IMR-90 (cell line): ENCODE data around the gene ASB7. TPM values are rescaled to one million over a fixed set of nuclear protein-coding genes. Genes with fewer than 3 reads are reported as not detected.

ENCODE experiments used
- ATAC-seq: fragments of 200-7000 bp; cut with Tn5 transposase; 2 replicates; pipeline ENCODE4 v1.9.1; 2020; ENCODE audit warnings: low read depth, mild to moderate bottlenecking, moderate library complexity
- BruUV-seq: library from RNA; stranded (reverse); fragments of 400-500 nt; replicated peaks from 2 replicates; lab custom pipeline; 2021; lab: Mats Ljungman, UMichigan
- CTCF ChIA-PET: fragments of 300-600 bp; formaldehyde crosslinking; extraction: SDS; loops from one replicate; lab custom pipeline; 2021; ENCODE audit warnings: antibody characterized with exemption; lab: Yijun Ruan, JAX
- POLR2A ChIA-PET: fragments of 300-600 bp; sonication (Branson Sonifier 250); formaldehyde crosslinking; loops from one replicate; lab custom pipeline; 2022; ENCODE audit warnings: antibody characterized with exemption; ENCODE audit not compliant: unreplicated experiment; lab: Charles Lee
- DNase-seq: peaks from one replicate; pipeline ENCODE4 v3.0.0; 2013
- H2AFZ ChIP-seq: replicated peaks from 2 replicates; pipeline ENCODE3; 2013; ENCODE audit warnings: low read length, mild to moderate bottlenecking; ENCODE audit not compliant: poor library complexity
- H2AK5ac ChIP-seq: 2 replicates; pipeline ENCODE4 v1.6.1; 2013; ENCODE audit warnings: low read depth, low read length, inconsistent platforms
- H2AK9ac ChIP-seq: replicated peaks from 2 replicates; pipeline ENCODE3; 2013; ENCODE audit warnings: mild to moderate bottlenecking, low read depth, low read length, moderate library complexity; ENCODE audit not compliant: poor library complexity
- H2BK120ac ChIP-seq: 2 replicates; pipeline ENCODE4 v1.6.1; 2013; ENCODE audit warnings: low read depth, low read length, inconsistent platforms
- H2BK15ac ChIP-seq: 3 replicates; pipeline ENCODE4 v1.6.1; 2013; ENCODE audit warnings: low read depth, low read length, inconsistent platforms
- H2BK20ac ChIP-seq: 2 replicates; pipeline ENCODE4 v1.6.1; 2013; ENCODE audit warnings: low read depth, mild to moderate bottlenecking, inconsistent platforms, low read length, moderate library complexity
- H2BK5ac ChIP-seq: 2 replicates; pipeline ENCODE4 v1.6.1; 2013; ENCODE audit warnings: mild to moderate bottlenecking, low read depth, low read length, inconsistent platforms; ENCODE audit not compliant: poor library complexity, severe bottlenecking
- H3K14ac ChIP-seq: replicated peaks from 2 replicates; pipeline ENCODE4 v1.6.1; 2013; ENCODE audit warnings: low read depth, low read length, inconsistent platforms
- H3K18ac ChIP-seq: 2 replicates; pipeline ENCODE4 v1.6.1; 2013; ENCODE audit warnings: low read depth, low read length, control low read depth
- H3K23ac ChIP-seq: 2 replicates; pipeline ENCODE4 v1.6.1; 2013; ENCODE audit warnings: low read depth, low read length, inconsistent platforms
- H3K27ac ChIP-seq: 2 replicates; pipeline ENCODE4 v1.5.1; 2013; ENCODE audit warnings: mild to moderate bottlenecking, control low read depth, low read length; ENCODE audit not compliant: insufficient read depth
- H3K27me3 ChIP-seq: 2 replicates; pipeline ENCODE4 v1.6.1; 2013; ENCODE audit warnings: low read length; ENCODE audit not compliant: control insufficient read depth, insufficient read depth
- H3K36me3 ChIP-seq: 2 replicates; pipeline ENCODE4 v1.6.1; 2013; ENCODE audit warnings: low read length, mixed read lengths; ENCODE audit not compliant: control insufficient read depth, insufficient read depth
- H3K4ac ChIP-seq: 2 replicates; pipeline ENCODE4 v1.6.1; 2013; ENCODE audit warnings: low read depth, low read length, inconsistent platforms
- H3K4me1 ChIP-seq: 2 replicates; pipeline ENCODE4 v1.6.1; 2013; ENCODE audit warnings: low read length, mixed read lengths; ENCODE audit not compliant: control insufficient read depth, insufficient read depth
- H3K4me2 ChIP-seq: 2 replicates; pipeline ENCODE4 v1.6.1; 2013; ENCODE audit warnings: low read depth, mild to moderate bottlenecking, control low read depth, low read length, moderate library complexity
- H3K4me3 ChIP-seq: 2 replicates; pipeline ENCODE4 v1.5.1; 2013; ENCODE audit warnings: low read depth, mild to moderate bottlenecking, control low read depth, low read length, moderate library complexity; ENCODE audit not compliant: insufficient read depth
- H3K56ac ChIP-seq: 2 replicates; pipeline ENCODE4 v1.6.1; 2013; ENCODE audit warnings: low read length, inconsistent platforms; ENCODE audit not compliant: insufficient read depth; ENCODE audit errors: extremely low read depth
- H3K79me1 ChIP-seq, 2 experiments: 2 replicates each; pipeline ENCODE4 v1.6.1; 2013; ENCODE audit warnings: low read length in 2 of 2, inconsistent platforms in 1 of 2, low read depth in 1 of 2
- H3K9ac ChIP-seq: 2 replicates; pipeline ENCODE4 v1.6.1; 2013; ENCODE audit warnings: low read depth, low read length, control low read depth
- H3K9me1 ChIP-seq: 2 replicates; pipeline ENCODE4 v1.6.1; 2013; ENCODE audit warnings: low read length, inconsistent platforms; ENCODE audit not compliant: insufficient read depth
- H3K9me3 ChIP-seq: 2 replicates; pipeline ENCODE4 v1.6.1; 2013; ENCODE audit warnings: low read length; ENCODE audit not compliant: control insufficient read depth, insufficient read depth
- H4K20me1 ChIP-seq: 2 replicates; pipeline ENCODE4 v1.6.1; 2013; ENCODE audit warnings: low read length, inconsistent platforms; ENCODE audit not compliant: insufficient read depth
- H4K5ac ChIP-seq: 2 replicates; pipeline ENCODE4 v1.6.1; 2013; ENCODE audit warnings: mild to moderate bottlenecking, low read depth, low read length, control low read depth
- H4K8ac ChIP-seq, 2 experiments: 2 replicates each; pipeline ENCODE4 v1.6.1; 2013; ENCODE audit warnings: low read depth in 2 of 2, low read length in 2 of 2, control low read depth in 1 of 2, inconsistent platforms in 1 of 2
- H4K91ac ChIP-seq: 2 replicates; pipeline ENCODE4 v1.6.1; 2013; ENCODE audit warnings: low read depth, low read length, inconsistent platforms; ENCODE audit not compliant: insufficient read depth
- FOS ChIP-seq: fragments of 150-350 bp; IDR thresholded peaks from 2 replicates; pipeline ENCODE4 v1.6.1; 2016; ENCODE audit warnings: low read depth, low read length
- RAD21 ChIP-seq: IDR thresholded peaks from 2 replicates; pipeline ENCODE4 v1.6.1; 2012; ENCODE audit warnings: low read length, improper control_type of control experiment
- WGBS, 2 experiments: methylation state at CpG; one replicate each; pipeline versions ENCODE4 v1.1.5 to v1.1.7; 2013; ENCODE audit warnings: missing lambda C conversion rate in 2 of 2; ENCODE audit not compliant: insufficient read length in 1 of 2; ENCODE audit errors: extremely low coverage in 2 of 2; 5-methylcytosine and 5-hydroxymethylcytosine counted together
- dilution Hi-C: fragments of 300-500 bp; cut with HindIII; formaldehyde crosslinking; loops from one replicate; pipeline ENCODE4 v1.14.3; 2018; ENCODE audit warnings: low sequenced_read_pairs; ENCODE audit not compliant: unreplicated experiment
- in situ Hi-C: fragments of 300-500 bp; cut with MboI; formaldehyde crosslinking; loops from 3 replicates; pipeline ENCODE4 v1.14.3; 2019; ENCODE audit warnings: low sequenced_read_pairs, inconsistent platforms, mixed read lengths
- intact Hi-C: fragments of 100-400 bp; cut with micrococcal nuclease; formaldehyde crosslinking; loops from 2 replicates; pipeline ENCODE4 v1.10.0; 2022
- polyA plus RNA-seq, 3 experiments: library from polyadenylated mRNA; depleted of rRNA; stranded (reverse); fragments of >200 nt; gene quantifications; 2 replicates each; pipeline ENCODE4 v1.2.3, GENCODE V29; 2012; ENCODE audit warnings: low replicate concordance in 1 of 3
- total RNA-seq: library from RNA; depleted of rRNA; stranded (reverse); fragments of >200 nt; gene quantifications from 2 replicates; pipeline ENCODE4 v1.2.3, GENCODE V29; 2012

The ASB7 gene
- total and polyA plus RNA-seq, 2 of the 4 experiments (the other 2 are of a cell fraction): 7.7 to 16.7 TPM

DNA sequence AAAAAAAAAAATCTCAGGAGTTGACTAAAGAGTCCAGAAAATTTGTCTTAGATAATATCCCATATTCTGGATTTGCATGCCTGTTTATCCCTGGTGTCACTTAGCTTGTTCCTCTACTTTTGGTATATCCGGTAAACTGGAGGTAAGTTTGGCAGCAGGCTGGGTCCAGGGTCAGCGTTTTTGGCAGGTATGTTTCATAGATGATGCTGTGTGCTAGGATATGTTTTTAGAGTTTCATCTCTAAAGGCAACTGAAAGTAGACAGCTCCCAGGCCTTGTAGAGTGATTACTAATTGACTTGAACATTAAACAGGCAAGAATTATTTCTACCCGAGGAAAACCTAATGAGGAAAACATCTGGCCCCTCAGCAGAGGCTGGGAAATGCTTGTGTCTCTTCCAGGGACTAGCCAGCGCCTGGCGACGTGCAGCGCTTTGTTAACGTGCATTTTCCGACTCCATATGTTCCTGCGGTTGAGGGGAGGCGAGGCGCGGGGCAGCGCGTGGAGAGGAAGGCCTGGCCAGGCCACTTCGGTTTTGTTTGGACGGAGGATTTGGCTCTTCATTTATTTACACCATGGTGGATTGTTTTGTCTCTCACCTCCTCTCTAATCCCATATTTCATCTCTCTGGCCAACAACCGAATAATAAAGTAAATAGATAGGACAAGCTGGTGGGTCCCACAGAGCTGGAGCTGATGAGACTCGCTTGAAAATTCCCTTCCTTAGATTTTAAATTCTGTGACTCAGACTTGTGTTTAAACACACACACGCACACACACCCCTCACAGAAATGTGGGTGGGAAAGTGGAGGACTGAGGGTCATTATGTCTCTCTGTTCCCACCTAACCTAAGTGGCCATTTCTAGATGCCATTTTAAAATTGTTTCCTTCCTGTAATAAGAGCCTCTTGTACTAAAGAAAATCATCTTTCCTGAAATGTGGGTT lies 65.3 kb downstream of the ASB7 start:
- ATAC-seq: peak; percentile 60
- peak overlapping the region; percentile 39 to 81 for H4K8ac ChIP-seq
- no peak overlapping the region for H3K9ac ChIP-seq
- peak overlapping the region; percentile 54 for H3K4me2 ChIP-seq
- dilution Hi-C loops: no loop called here
- H3K27me3 ChIP-seq: no peaks in the 10 kb centered on the region; the same call in 1 of the 2 replicates
- H3K79me1 ChIP-seq: no peaks in the 10 kb centered on the region
- no peaks in the 10 kb centered on the region for H3K9me3 ChIP-seq
- peak overlapping the region; percentile 85 for H2AFZ ChIP-seq
- peak overlapping the region; percentile 81 for H2BK20ac ChIP-seq
- peak; percentile 84 for DNase-seq
- TF ChIP-seq FOS (peak; percentile 31; the same call in 1 of the 2 replicates), RAD21 (no peak)
- in situ Hi-C loops: loop anchor here (10.0 kb wide), 1 partner anchor 207 kb away; the partner anchor contains the start of gene ALDH1A3
- H2BK15ac ChIP-seq: peak overlapping the region; percentile 5; the same call in 2 of the 3 replicates
- CTCF ChIA-PET: interaction anchor here (0.6 to 1.1 kb wide), 2 partner anchors 205 to 893 kb away, joined by 3 read pairs; no protein-coding TSS in a partner anchor
- no peak overlapping the region for H3K4me3 ChIP-seq
- H2BK5ac ChIP-seq: peak overlapping the region; percentile 37
- intact Hi-C loops: no loop called here
- peak overlapping the region; percentile 89 for H2BK120ac ChIP-seq
- peaks cover 11% of the 10 kb centered on the region; the same call in 1 of the 2 replicates for H3K4me1 ChIP-seq
- WGBS, 2 experiments: 4% methylated on average over 5 of the region's 20 CpGs; no CpG with 5 or more reads in 1 of the 2 experiments
- peak overlapping the region; percentile 68 for H2AK9ac ChIP-seq
- BruUV-seq: no TSS peak
- no peaks in the 10 kb centered on the region for H3K36me3 ChIP-seq
- peak overlapping the region; percentile 71 for H4K91ac ChIP-seq
- POLR2A ChIA-PET: interaction anchor here (0.6 kb wide), 1 partner anchor 11 kb away, joined by 3 read pairs; no protein-coding TSS in a partner anchor
- H3K9me1 ChIP-seq: peaks cover 12% of the 10 kb centered on the region
- H2AK5ac ChIP-seq: no peak overlapping the region; the same call in 1 of the 2 replicates
- peak overlapping the region; percentile 79; the same call in 1 of the 2 replicates for H4K5ac ChIP-seq
- H3K23ac ChIP-seq: peak overlapping the region; percentile 77; the same call in 1 of the 2 replicates
- peak overlapping the region; percentile 35 for H3K27ac ChIP-seq
- H3K56ac ChIP-seq: peak overlapping the region; percentile 43; the same call in 1 of the 2 replicates
- H3K4ac ChIP-seq: peak overlapping the region; percentile 83
- H3K18ac ChIP-seq: peak overlapping the region; percentile 58
- H3K14ac ChIP-seq: peak overlapping the region; percentile 73; the same call in 1 of the 2 replicates
- no peaks in the 10 kb centered on the region for H4K20me1 ChIP-seq
